ENCODE results near the gene ZNF140. TPM values are rescaled to one million over a fixed set of nuclear protein-coding genes. Genes with fewer than 3 reads are reported as not detected.

ZNF140 gene
- total and polyA plus RNA-seq, 2 of the 13 experiments (the other 11 are each of a cell fraction or from before 2014, with no cell fraction given) = 8.7 to 13.5 TPM

DNA sequence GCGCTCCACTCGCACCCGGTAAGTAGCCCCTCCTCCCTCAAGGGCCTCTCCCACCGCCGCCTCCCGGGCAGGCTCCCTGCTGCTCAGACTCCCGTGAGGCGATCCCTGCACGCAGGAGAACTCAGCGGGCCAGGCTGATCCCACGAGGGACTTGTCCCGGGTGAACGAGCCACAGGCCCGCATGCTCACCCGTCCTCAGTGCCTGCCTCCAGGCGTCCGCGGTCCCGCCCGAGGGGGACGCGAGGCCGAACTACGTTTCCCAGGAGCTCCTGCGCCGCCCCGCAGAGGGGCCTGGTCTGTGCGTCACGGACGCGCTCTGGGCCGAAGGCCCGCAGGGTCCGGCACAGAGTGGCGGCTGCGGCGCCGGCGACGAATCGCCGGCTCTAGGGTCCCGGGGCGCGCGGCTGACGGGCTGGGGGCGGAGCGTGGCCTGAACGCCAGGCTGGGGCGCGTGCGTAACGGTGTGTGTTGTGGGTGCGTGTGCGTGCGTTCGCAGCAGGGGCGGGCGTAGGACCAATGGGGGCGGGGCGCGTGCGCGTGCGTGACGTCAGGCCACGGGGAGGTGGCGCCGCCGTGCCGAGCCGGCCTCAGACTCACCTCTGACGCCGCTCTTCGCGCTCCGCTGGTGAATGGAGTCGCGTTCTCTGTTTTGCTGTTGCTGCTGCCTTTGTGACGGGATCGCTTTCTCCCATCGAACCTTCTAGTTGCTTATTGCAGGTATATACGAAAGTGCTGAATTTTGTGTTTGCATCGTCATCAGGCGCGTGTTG is 49.5 kb downstream of the ZNF140 start, which contains the start of the genes ZNF10 and ZNF891 (continued):
- peak; percentile 57 for TF ChIP-seq NRL (CRISPR knock-in tag; IDR thresholded peaks at IDR 0.05; ENCODE audit: borderline replicate concordance)
- peak; percentile 97; the same call in 1 of the 2 replicates for TF ChIP-seq ZBED4 (CRISPR knock-in tag; IDR thresholded peaks at IDR 0.05; ENCODE audit: borderline replicate concordance)
- TF ChIP-seq, protein P1, sequence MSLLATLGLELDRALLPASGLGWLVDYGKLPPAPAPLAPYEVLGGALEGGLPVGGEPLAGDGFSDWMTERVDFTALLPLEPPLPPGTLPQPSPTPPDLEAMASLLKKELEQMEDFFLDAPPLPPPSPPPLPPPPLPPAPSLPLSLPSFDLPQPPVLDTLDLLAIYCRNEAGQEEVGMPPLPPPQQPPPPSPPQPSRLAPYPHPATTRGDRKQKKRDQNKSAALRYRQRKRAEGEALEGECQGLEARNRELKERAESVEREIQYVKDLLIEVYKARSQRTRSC (CRISPR knock-in tag; IDR thresholded peaks at IDR 0.05; ENCODE audit: low read depth) = no peak
- TF ChIP-seq HDAC2 (CRISPR knock-in tag; IDR thresholded peaks at IDR 0.05) = peak; percentile 37
- peak; percentile 94 for TF ChIP-seq GMEB2 (CRISPR knock-in tag; IDR thresholded peaks at IDR 0.05; ENCODE audit: low read depth)
- TF ChIP-seq ZNF768 (CRISPR knock-in tag; IDR thresholded peaks at IDR 0.05) = peak; percentile 59; the same call in 1 of the 2 replicates
- no peak for TF ChIP-seq DPF2 (CRISPR knock-in tag; IDR thresholded peaks at IDR 0.05; ENCODE audit: borderline replicate concordance, low read depth)
- TF ChIP-seq ZGPAT (CRISPR knock-in tag; IDR thresholded peaks at IDR 0.05) = peak; percentile 88
- no peak for TF ChIP-seq TBP (CRISPR knock-in tag; IDR thresholded peaks at IDR 0.05)
- TF ChIP-seq ZFX (CRISPR knock-in tag; IDR thresholded peaks at IDR 0.05; ENCODE audit: low read depth) = peak; percentile 96
- TF ChIP-seq ZNF430 (CRISPR knock-in tag; IDR thresholded peaks at IDR 0.05) = peak; percentile 96; the same call in 1 of the 2 replicates
- TF ChIP-seq SMYD3 (CRISPR knock-in tag; IDR thresholded peaks at IDR 0.05) = peak; percentile 40; the same call in 1 of the 2 replicates
- peak; percentile 68 for TF ChIP-seq ZBTB38 (CRISPR knock-in tag; IDR thresholded peaks at IDR 0.05)
- TF ChIP-seq ETS1 (CRISPR knock-in tag; IDR thresholded peaks at IDR 0.05) = peak; percentile 10
- peak; percentile 95 for TF ChIP-seq ZNF766 (CRISPR knock-in tag; IDR thresholded peaks at IDR 0.05; ENCODE audit: borderline replicate concordance)
- TF ChIP-seq ZC3H4 (CRISPR knock-in tag; IDR thresholded peaks at IDR 0.05; ENCODE audit: borderline replicate concordance) = no peak
- TF ChIP-seq, protein P2, sequence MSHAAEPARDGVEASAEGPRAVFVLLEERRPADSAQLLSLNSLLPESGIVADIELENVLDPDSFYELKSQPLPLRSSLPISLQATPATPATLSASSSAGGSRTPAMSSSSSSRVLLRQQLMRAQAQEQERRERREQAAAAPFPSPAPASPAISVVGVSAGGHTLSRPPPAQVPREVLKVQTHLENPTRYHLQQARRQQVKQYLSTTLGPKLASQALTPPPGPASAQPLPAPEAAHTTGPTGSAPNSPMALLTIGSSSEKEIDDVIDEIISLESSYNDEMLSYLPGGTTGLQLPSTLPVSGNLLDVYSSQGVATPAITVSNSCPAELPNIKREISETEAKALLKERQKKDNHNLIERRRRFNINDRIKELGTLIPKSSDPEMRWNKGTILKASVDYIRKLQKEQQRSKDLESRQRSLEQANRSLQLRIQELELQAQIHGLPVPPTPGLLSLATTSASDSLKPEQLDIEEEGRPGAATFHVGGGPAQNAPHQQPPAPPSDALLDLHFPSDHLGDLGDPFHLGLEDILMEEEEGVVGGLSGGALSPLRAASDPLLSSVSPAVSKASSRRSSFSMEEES (CRISPR knock-in tag; IDR thresholded peaks at IDR 0.05) = peak; percentile 55; the same call in 1 of the 2 replicates
- no peak for TF ChIP-seq MTA3 (CRISPR knock-in tag; IDR thresholded peaks at IDR 0.05)

Measured in HepG2 (cell line).